Measurements from ENCODE around the gene ZC3H4. TPM values are rescaled to one million over a fixed set of nuclear protein-coding genes. Genes with fewer than 3 reads are reported as not detected.

Gene ZC3H4
- total RNA-seq, 1 experiment from 2014 or later = 105 TPM

DNA sequence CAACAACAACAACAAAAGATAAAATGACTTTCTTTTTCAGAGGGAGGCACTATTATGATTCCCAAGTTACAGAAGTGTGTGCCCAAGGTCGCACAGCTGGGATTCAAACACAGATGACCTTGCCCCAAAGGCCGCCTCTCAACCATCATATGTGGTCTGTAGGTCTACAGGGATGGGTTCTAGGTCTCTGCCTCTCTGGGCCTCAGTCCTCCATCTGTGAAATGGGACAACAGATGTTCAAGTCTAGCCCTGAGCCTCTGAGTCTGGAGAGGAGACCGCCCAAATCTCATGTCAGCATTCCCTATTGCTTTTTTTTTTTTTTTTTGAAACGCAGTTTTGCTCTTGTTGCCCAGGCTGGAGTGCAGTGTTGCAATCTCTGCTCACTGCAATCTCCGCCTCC lies 89.1 kb downstream of the ZC3H4 start:
- H3K18ac ChIP-seq (ENCODE audit: insufficient read length, low read depth, low read length) = no peak overlapping the region
- no peak overlapping the region for H3K4ac ChIP-seq (ENCODE audit: low read depth, low read length)
- no peak overlapping the region for H3K27ac ChIP-seq (ENCODE audit: insufficient read length, low read depth, low read length)
- 0 out of 2 replicates have a peak, but pooled peaks cover 2% of the 10 kb centered on the region for H3K4me1 ChIP-seq (ENCODE audit: insufficient read depth, low read length)
- TF ChIP-seq, protein P1, sequence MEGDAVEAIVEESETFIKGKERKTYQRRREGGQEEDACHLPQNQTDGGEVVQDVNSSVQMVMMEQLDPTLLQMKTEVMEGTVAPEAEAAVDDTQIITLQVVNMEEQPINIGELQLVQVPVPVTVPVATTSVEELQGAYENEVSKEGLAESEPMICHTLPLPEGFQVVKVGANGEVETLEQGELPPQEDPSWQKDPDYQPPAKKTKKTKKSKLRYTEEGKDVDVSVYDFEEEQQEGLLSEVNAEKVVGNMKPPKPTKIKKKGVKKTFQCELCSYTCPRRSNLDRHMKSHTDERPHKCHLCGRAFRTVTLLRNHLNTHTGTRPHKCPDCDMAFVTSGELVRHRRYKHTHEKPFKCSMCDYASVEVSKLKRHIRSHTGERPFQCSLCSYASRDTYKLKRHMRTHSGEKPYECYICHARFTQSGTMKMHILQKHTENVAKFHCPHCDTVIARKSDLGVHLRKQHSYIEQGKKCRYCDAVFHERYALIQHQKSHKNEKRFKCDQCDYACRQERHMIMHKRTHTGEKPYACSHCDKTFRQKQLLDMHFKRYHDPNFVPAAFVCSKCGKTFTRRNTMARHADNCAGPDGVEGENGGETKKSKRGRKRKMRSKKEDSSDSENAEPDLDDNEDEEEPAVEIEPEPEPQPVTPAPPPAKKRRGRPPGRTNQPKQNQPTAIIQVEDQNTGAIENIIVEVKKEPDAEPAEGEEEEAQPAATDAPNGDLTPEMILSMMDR (conservative IDR thresholded peaks at IDR 0.05) = no peak
- H3K23ac ChIP-seq (ENCODE audit: insufficient read length, low read depth, low read length) = no peak overlapping the region
- H3K79me1 ChIP-seq (ENCODE audit: insufficient read depth, low read depth, low read length, poor library complexity, severe bottlenecking) = no peaks in the 10 kb centered on the region
- H3K56ac ChIP-seq (ENCODE audit: insufficient read length, low read depth, low read length) = no peak overlapping the region
- WGBS (ENCODE audit: extremely low coverage, insufficient read length, low lambda C conversion rate) = no CpG with 5 or more reads among the region's 5 CpGs
- Mint-ChIP-seq H3K27ac (no peak overlapping the region), H3K36me3 (ENCODE audit: insufficient read depth in 1 of 3, low read depth in 3 of 3) (peaks cover 0 to 4% (median 4%) of the 10 kb centered on the region in 3 experiments; a peak in 3 of 7 replicates), H3K4me3 (no peak overlapping the region), H3K27me3 (ENCODE audit: low read depth) (peaks cover 85% of the 10 kb centered on the region), H3K4me1 (peaks cover 17 to 29% of the 10 kb centered on the region in 2 experiments), H3K9me3 (no peaks in the 10 kb centered on the region)
- H2BK15ac ChIP-seq (ENCODE audit: low read depth, low read length) = no peak overlapping the region
- H2AFZ ChIP-seq (ENCODE audit: low read length) = no peak overlapping the region
- no peak overlapping the region for H3K9ac ChIP-seq (ENCODE audit: extremely low read depth, insufficient read length, low read length)
- no peak overlapping the region for H2BK20ac ChIP-seq (ENCODE audit: low read depth, low read length, poor library complexity, severe bottlenecking)
- no peaks in the 10 kb centered on the region for H3K79me2 ChIP-seq (ENCODE audit: insufficient read depth, low read length)
- no peak overlapping the region for H2BK12ac ChIP-seq (ENCODE audit: insufficient read length, low read depth, low read length)
- H3K9me3 ChIP-seq (ENCODE audit: control insufficient read depth, low read depth, low read length) = no peaks in the 10 kb centered on the region
- no peak overlapping the region for H3T11ph ChIP-seq (ENCODE audit: low read length)
- H3K27me3 ChIP-seq (ENCODE audit: insufficient read depth, low read length) = peaks cover 36% of the 10 kb centered on the region
- H2AK5ac ChIP-seq (ENCODE audit: insufficient read length, low read length) = no peak overlapping the region
- no peak overlapping the region for H4K8ac ChIP-seq (replicated peaks; ENCODE audit: insufficient read length, low read depth, low read length)
- no peak overlapping the region for H2BK5ac ChIP-seq (ENCODE audit: insufficient read length, low read length)
- no peak overlapping the region for H3K4me2 ChIP-seq (ENCODE audit: insufficient read depth, insufficient read length, low read length)
- H4K91ac ChIP-seq (ENCODE audit: insufficient read length, low read depth, low read length) = no peak overlapping the region
- no peak for DNase-seq
- H2BK120ac ChIP-seq (ENCODE audit: low read depth, low read length, poor library complexity, severe bottlenecking) = no peak overlapping the region
- H3K23me2 ChIP-seq (ENCODE audit: insufficient read length, low read depth, low read length, poor library complexity, severe bottlenecking) = peaks cover 17% of the 10 kb centered on the region
- H4K5ac ChIP-seq (ENCODE audit: insufficient read length, low read depth, low read length) = no peak overlapping the region
- no peaks in the 10 kb centered on the region for H4K20me1 ChIP-seq (ENCODE audit: control insufficient read depth, insufficient read depth, insufficient read length)
- H3K14ac ChIP-seq (ENCODE audit: insufficient read depth, low read length) = no peak overlapping the region

Data from H9 (cell line).